NCI-H2029 treated with DMSO at 0.1 percent for 48 hours (cell line): ENCODE results near the gene CALD1.

Source experiments
- DNase-seq: peaks from one replicate; lab custom pipeline; 2025; lab: John Stamatoyannopoulos, UW

Gene CALD1

DNA sequence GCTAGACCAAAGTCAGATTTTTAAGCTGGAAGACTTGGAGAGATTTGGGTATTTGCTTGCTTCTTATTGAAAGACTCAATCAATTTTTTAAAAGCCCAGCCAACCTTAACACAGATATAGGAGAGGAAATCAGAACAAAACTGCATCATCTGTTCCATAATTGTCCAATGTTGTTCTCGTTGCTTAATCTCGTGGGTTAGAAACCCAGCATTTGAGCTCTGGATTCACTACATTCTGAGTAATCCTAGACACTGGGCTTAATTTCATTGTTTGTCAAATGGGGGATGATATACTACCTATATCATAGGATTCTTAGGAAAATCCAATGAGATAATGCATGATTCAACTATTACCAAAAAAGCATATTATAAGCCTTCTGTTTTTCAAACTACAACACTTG lies 48.9 kb downstream of the CALD1 start:
- no peak for DNase-seq

DNA sequence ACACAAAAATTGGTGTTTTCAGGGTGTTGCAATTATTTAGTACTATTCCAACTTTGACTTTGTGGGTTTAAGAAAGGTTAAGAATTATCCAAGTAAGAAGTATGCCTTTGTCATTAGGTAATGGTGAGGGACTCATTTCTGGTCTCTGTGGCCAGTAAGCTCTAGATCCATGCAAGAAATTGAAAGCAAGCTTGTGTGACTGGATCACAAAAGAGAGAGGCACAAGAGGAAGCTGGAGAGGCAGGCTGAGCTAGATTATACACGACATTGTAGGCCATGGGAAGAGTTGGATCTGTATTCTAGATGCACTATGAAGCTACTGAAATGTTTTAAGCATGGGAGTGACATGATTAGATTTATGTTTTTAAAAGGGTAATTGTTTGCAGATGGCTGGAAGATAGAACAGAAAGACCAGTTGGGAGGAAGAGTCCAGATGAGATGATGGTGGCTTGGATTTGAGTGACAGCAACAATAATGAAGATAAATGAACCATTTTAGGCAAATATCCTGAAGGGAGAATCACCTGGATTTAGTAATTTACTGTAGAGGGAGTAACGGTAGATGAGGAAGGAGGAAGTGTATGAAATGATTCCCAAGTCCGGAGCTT lies 50.0 kb downstream of the CALD1 start:
- no peak for DNase-seq

DNA sequence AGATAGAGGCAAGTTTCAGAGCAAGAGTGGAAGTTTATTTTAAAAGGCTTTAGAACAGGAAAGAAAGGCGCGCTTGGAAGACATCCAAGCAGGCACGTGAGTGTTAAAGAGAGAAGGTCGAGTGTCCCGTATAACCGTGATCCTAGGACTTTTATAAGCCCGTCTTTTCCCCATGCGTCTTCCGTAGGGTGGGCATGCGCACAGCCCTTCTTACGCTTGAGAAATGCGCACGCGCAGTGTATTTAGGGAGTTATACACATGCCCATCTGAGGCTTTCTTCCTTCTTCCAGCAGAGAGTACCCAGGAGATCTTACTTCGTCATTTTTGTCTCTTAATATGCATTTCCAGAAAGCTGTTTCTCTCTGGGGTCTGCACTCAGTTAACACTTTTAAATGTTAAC lies 52.4 kb downstream of the CALD1 start:
- DNase-seq: no peak

DNA sequence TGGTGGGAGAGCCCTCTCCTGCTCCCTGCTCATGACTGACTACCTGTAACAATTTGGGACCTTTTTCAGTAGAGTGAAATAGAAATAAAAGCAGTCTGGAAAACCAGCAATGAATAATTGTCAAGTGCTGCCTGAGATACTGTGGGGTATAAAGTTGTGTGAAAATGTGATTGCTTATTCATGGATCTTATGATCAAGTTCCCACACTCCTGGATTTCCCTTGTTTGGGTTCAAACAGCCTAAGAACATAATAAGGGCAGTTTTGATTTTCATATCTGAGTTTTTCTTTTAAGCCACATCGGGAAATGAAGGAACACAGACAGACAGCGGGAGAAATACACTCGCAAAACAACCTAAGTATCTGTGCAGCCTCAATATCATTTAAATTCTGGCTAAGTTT lies 52.9 kb downstream of the CALD1 start:
- no peak for DNase-seq

DNA sequence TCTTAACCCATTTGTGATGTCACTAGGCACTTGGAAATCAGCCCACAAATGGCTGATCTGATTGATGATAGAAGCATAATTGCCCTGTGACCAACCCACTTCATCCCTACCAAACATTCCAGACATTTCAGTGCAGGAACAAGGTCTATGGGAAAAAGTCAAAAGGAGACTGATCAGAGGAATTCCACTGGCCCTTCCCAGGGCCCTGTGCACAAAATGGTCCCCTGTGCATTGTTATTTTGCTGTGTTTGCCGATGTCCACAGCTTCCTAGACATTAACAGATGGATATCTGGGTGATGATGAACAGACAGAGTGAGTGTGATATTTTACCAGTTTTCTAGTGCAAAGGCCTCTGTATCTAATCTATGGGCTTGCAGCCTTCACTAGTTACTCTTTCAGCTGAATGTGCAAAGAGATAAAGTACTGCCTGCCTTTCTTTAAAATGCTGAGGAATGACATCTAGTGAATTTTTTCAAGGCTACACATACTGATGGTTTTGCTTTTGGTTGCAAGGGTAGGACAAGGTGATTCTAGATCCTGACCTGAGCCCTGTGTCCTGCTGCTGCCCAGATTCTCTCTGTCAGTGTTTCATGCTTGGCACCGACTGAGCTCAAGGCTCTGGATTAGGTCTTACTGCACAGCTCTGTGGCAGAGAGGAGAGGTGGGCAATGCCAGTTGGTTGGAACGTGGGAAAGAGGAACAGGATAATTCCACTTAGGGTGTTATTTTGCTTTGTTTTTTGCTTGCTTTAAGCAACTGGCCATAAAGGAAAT lies 55.4 kb downstream of the CALD1 start:
- DNase-seq: no peak

DNA sequence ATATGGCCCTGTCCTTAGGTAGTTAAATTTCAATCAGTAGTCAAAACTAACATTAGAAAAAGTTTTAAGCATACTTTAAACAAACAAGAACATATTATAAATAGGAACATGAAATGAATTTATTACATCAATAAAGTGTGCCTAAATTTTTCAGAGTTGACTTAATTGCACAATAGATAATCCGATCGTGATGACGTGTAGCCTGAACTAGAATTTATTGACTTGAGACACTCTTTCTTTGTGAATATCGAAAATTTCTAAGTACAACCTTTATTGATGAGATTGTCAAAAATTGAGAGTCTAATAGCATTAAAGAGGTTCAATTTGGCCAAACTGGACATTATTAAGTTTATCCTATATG lies 56.0 kb downstream of the CALD1 start:
- no peak for DNase-seq

DNA sequence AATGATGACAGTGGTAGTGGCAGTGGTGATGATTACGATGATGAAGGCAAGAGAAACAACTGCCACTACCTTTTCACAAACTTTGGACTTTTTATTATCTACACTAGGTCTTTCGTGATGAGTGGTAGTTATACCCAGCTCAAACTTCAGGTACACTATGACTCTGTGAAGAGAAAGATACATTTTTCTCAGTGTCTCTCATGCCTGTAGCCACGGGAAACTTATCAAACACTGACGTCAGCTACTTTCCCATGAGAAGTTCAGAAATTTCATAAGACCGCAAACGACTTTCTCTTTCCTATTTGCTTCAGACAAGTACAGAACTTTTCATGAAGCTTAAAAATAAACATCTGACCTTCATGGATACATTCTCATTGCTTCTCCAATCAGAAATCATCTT lies 57.0 kb downstream of the CALD1 start:
- no peak for DNase-seq

DNA sequence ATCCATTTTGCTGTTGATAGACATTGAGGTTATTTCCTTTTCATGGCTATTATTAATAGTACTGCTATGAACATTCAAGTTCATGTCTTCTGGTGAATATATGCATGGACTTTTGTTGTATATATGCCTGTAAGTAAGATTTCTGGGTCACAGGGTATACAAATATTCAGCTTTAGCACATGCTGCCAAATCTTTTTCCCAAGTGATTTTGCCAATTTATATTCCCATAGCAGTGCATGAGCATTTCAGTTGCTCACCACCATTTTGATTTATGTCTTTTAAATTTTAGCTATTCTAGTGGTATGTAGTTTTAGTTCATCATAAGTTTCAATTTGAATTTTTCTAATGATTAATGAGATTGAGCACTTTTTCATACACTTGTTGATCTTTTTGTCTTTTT lies 59.9 kb downstream of the CALD1 start:
- no peak for DNase-seq

DNA sequence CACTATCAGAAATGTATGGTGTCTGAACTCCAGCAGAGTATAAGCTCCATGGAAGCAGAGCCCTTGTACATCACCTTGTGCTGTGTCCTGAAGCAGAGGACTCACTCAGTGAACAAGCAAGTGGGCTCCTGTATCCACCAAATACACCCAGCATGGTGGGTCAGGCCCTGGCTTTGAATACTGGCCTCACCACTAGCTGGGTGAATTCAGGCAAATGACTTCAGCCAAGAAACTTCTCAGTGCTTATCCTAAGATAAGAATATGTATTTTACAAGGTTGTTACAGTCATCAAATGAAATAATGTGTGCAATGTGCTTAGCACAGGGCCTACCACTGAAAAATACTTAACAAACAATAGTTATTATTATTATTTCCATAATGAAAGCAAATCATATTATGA lies 62.6 kb downstream of the CALD1 start:
- no peak for DNase-seq

DNA sequence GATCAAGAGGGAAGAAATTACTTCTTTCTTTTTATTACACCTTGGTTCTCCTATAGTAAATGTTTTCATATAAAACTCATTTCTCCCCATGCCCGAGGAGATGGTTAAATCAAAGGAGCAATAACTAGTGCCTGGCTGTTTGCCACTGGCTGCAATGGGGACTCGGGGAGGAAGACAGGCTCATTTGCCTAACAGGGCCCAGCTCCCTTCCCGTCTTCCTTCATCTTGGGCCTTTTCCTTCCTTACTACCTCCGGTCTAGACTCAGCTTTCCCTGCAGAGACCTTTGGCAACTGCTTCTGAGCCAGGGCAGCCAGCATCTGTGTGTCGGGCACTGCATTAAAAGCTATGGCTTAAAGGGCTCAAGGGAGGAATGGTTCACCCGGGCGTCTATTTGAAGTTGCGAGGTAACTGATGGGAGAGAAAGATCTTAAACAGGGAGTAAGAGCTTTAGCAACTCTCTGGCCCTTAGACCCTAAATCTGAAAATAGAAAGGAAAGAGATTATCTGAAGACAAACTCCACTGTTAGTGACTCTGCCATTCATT lies 63.5 kb downstream of the CALD1 start:
- DNase-seq: no peak

DNA sequence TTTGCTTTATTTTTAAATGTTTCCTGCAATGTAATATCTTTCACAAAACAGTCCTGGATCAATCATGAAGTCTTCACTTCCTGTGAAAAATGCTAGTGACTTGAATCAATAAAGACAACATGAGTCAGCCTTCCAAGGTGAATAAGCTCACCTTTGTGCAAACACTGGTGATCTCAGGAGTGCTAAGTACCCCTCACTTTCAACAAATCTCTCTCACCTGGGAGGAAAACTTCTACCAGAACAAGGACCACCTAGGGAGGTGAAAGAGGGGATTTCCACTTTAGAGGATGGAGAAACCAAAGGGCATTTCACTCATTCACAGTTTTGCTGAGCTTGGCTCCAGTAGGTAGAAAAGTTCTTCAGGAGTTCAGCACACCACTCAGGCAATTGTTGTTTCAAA lies 64.8 kb downstream of the CALD1 start:
- no peak for DNase-seq

DNA sequence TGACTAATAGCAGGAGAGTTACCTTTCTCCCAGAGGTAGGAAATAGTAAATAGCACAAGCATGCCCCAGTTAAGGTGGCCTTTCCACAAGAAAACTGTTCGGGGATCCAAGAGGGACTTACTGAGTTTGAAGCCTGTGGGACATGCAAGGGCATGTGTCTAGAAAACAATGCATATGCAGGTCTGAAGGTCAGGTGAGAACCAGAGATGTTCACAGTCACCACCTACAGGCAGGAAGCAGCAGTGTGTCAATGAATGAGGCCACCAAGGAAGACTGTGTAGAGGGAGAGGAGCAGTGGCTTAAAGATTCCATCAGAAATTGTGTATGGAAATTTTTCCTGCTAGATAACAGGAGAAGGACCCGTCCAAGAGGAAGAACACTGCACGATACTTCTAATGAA lies 66.0 kb downstream of the CALD1 start:
- no peak for DNase-seq

DNA sequence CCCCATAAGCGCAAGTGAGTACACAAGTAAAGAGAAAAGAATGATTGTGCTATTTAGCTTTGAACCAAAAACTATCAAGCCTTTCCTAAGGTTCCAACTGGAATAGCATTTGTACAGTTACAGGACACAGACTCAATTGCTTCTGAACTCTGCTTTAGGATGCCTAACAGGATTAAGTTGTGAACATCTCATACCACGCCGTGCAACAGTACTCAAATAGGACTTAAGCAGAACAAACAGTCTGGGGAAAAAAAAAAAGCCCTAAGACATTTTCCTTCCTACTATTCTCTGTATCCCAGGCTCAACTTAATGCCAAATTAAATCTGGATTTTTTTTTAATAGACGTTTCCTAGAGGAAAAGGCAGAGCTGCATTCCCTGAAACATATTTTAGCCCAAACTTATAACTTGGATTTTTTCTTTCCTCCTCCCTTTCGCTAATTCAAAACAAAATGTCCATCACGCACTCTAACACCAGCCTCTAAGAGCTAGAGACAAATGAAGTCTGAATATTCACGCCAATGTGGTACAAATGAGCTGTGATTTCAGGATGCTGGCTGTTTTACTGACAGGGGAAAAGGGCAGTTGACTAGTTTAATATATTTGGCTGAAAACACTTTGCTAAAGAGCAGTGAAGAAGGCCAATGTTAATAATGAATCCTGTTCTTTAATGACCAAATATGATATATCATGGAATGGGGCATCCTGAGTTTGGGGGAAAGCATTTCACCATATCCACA lies 68.6 kb downstream of the CALD1 start:
- DNase-seq: no peak

DNA sequence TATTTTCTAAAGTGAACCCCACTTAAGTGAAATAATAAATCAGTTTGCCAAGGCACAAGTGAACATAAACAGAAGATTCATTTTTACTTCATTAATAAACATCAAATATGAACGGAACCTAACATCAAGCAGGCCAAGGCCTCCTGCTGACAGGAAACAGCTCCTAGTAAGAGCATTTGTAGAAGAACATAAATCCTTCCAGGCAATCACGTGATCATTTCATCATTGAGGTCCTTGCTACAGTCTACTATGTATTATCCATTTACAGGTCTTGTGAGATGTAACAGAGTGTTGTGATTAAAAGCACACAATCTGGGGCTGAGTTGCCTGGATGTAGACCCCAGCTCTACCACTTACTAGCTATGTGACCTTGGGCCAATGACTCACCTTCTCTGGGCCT lies 70.6 kb downstream of the CALD1 start:
- DNase-seq: no peak

DNA sequence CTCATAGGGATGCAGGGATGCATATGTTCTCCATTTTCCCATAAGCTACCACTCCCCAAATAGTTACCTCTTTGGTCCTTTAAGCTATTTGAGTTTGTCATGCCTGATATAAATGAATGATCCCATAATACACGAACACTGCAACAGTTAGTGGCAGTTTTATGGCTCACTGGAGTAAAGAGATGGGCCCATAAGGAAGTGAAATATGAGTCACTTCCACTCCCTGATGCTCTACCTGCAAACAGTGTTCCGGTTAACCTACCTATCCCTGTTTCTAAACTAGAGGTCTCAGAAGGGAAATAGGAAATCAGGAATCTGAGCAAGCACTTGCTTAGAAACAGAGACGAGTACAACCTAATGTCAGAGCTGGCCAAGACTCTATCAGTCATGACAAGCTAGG lies 71.7 kb downstream of the CALD1 start:
- no peak for DNase-seq

DNA sequence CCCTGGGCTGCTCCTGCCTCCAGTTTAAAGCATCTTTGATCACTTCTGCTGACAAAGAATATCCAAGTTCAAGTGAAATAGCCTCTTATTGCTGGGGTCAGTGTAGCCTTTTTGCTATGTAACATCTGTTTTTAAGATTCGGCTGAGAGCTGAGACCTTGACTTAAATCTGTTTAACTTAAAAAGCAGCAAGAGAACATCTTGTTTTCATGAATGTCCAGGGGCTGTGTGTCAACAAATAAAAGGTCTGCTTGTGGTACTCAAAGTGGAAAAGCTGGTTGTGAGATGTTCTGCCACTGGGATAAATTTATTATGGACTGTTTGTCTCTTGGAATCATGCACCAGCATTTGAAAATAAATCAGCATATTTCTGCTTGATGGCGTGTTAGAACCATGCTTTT lies 73.2 kb downstream of the CALD1 start:
- DNase-seq: no peak

DNA sequence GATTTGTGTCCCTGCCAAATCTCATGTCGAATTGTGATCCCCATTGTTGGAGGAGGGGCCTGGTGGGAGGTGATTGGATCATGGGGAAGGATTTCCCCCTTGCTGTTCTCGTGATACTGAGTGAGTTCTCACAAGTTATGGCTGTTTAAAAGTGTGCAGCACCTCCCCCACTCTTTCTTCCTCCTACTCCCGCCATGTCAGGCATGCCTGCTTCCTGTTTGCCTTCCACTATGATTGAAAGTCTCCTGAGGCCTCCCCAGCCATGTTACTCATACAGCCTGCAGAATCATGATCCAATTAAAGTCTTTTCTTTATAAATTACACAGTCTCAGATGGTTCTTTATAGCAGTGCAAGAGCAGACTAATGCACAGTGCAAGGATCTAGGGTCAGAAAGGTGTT lies 75.4 kb downstream of the CALD1 start:
- no peak for DNase-seq

DNA sequence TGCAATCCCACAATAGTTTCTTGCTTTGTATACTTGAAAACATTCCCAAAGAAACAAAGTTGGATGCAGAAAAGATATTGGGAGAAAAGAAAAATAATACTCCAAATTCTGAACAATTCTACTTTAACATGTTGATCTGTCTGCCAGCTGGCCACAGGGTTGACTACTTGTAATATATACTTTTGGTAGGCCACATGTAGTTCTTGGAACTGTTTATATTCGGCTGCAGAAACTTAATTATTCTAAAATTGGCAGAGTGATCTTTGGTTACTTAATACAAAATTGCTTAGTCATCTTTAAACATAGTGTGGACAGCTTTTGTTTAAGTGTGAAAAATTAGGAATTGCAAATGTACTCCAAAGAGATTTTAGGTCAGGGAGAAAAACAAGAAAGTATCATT lies 76.0 kb downstream of the CALD1 start:
- no peak for DNase-seq

DNA sequence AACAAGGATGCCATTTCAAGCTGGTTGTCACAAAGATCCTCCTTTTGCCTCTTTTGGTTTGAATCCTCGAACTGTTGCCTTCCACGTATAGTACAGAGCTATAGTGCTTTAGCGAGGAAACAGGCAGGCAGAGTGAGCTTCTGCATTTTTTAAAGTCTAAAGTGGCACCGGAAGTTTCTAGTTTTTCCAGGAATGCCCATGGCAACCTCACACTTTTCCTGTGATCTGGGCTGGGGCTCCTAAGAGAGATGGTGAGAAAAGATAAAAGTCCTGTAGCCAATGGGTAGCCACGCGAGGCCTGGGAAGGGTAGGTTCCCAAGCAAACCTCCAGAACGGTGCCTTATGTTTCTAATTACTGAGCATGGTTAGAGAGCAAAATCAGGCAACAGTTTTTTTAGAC lies 76.7 kb downstream of the CALD1 start:
- no peak for DNase-seq

DNA sequence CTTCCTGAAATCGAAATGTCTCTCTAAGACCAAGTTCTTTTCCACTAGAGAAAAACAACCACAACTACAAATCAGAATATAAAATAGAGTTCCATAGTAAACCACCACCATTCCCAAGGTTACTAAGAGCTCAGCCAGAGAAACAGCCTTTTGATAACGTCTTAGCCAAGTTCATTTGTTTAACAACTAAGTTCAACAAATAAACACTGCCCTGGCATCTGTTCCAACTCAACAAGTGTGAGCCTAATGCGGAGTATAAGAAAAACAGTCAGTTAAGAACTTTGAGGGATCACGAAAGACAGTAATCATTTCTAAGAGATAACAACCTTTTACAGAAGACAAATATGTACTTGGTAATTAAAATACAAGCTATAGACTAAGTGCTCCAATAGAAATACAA lies 77.3 kb downstream of the CALD1 start:
- no peak for DNase-seq

DNA sequence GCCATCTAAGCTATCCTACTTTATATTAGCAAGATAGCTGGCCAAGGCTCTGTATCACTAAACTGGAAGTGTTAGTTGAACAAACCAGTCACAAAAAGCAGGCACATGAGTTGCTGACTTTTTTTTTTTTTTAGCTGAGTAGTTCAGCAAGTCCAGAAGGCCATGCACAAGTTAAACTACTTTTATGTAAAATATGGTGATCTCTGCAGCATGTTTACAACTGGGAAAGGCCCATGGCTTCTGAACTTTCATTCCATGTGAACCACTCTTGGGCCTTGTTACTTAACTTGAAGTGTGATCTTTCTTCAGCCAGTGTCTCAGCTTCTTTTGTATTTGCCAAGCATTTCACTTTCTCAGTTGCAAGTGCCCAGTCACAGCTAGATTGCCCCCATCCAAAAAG lies 78.5 kb downstream of the CALD1 start:
- no peak for DNase-seq

DNA sequence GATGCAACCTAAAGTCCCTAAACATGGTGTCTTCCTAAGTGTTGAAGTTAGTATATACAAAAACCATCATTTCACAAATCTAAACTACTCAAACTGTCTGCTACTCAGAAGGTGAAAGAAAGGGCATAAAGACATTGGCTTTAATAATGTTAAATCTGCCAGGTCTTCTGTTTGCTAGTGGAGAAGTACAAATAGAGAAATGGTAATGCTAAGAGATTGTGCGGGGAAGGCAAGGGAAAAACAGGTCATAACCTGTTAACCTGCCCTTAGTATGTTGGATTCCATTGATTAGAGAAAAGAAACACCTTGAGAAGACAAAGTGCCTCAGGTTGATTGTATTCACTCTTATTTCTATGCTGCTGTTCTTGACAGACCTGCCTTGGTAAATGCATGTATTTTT lies 80.3 kb downstream of the CALD1 start:
- DNase-seq: no peak
